Muscle layer of duodenum (tissue), 2 donors: ENCODE results near the gene OR8B4.
"Not testable (repeated sequence)": the region's sequence is repeated elsewhere in the genome, so short reads cannot be mapped to it uniquely, and the experiment has no call there.

Source experiments
- H3K27ac ChIP-seq: one replicate; pipeline ENCODE4 v1.7.0; 2013; ENCODE audit warnings: mild to moderate bottlenecking, low read length
- H3K27me3 ChIP-seq: one replicate; pipeline ENCODE4 v1.7.0; 2013; ENCODE audit warnings: low read depth, mild to moderate bottlenecking, control low read depth, low read length
- H3K36me3 ChIP-seq, 2 donors: one replicate each; pipeline ENCODE4 v1.7.0; 2013; ENCODE audit warnings: low read length in 2 of 2, control low read depth in 1 of 2, mild to moderate bottlenecking in 1 of 2; ENCODE audit not compliant: insufficient read depth in 2 of 2, control insufficient read depth in 1 of 2
- H3K4me1 ChIP-seq, 2 donors: one replicate each; pipeline ENCODE4 v1.7.0; 2013; ENCODE audit warnings: low read length in 2 of 2, mild to moderate bottlenecking in 2 of 2, control low read depth in 1 of 2, moderate library complexity in 1 of 2; ENCODE audit not compliant: insufficient read depth in 2 of 2, control insufficient read depth in 1 of 2
- H3K4me3 ChIP-seq, 2 donors: one replicate each; pipeline ENCODE4 v1.7.0; 2013; ENCODE audit warnings: low read length in 2 of 2, low read depth in 1 of 2, mild to moderate bottlenecking in 1 of 2
- H3K9me3 ChIP-seq, 2 donors: one replicate each; pipeline ENCODE4 v1.7.0; 2013; ENCODE audit warnings: low read length in 2 of 2, control low read depth in 1 of 2, mild to moderate bottlenecking in 1 of 2; ENCODE audit not compliant: control insufficient read depth in 1 of 2
- donor health status: healthy.

The OR8B4 gene

DNA sequence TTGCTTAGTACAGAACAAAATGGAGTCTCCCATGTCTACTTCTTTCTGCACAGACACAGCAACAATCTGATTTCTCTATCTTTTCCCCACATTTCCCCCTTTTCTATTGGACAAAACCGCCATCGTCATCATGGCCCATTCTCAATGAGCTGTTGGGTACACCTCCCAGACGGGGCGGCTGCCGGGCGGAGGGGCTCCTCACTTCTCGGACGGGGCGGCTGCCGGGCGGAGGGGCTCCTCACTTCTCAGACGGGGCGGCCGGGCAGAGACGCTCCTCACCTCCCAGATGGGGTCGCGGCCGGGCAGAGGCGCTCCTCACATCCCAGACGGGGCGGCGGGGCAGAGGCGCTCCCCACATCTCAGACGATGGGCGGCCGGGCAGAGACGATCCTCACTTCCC is 21.5 kb downstream of the OR8B4 start:
- not testable (repeated sequence) for H3K9me3 ChIP-seq, H3K4me3 ChIP-seq, H3K4me1 ChIP-seq, H3K27me3 ChIP-seq, H3K36me3 ChIP-seq, H3K27ac ChIP-seq

DNA sequence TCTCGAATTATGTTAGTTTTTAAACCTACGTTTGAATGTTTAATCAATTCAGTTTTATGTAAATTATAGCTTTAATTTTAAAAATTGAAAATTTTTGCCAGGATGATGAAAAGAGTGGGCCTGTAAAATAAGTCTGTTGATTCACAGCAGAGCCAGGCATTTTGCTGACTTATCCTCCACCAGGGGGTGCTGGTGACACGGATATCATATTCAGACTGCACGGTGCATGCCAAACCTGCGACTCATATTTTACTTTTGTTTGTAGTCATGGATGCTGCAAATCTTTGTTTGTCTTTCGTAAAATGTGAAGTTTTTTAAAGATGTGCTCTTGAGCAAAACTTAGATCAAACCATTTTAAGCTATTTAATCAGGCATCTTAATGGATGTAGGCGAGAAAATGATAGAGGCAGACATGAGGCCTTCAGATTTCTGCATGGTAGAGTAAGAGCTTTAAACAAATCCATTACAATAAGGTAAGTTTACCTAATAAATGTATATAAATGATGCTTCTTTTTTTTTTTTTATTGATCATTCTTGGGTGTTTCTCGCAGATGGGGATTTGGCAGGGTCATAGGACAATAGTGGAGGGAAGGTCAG is 22.2 kb downstream of the OR8B4 start:
- Histone ChIP-seq H3K4me1 (no peaks in the 10 kb centered on the region), H3K36me3 (no peaks in the 10 kb centered on the region), H3K9me3 (no peaks in the 10 kb centered on the region), H3K27me3 (no peaks in the 10 kb centered on the region), H3K4me3 (no peak overlapping the region), H3K27ac (no peak overlapping the region)

DNA sequence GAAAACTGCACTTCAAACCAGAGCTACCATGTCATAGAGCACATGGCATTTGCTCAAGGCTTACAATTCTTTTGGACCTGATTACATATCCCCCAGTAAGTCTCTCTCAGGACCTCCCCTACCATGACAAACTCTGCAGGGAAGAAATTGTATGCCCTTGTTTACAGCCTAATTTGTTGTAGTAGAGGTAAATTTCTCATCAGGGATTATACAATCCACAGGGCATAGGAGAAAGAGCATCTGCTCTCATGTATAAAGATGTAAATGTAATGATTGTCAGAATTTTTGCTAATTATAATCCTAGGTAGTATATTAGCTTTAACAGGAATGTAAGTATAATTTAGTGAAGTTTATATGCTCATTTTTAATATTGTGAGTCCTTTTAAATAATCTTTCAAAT is 25.7 kb downstream of the OR8B4 start, which contains the start of gene OR8B3:
Gene OR8B3 (minus strand): TSS at position 101 of the 400 bp plus-strand sequence. CDS start 1,673 bp downstream, outside the sequence.
- Histone ChIP-seq H3K36me3 (no peaks in the 10 kb centered on the region), H3K27me3 (no peaks in the 10 kb centered on the region)

DNA sequence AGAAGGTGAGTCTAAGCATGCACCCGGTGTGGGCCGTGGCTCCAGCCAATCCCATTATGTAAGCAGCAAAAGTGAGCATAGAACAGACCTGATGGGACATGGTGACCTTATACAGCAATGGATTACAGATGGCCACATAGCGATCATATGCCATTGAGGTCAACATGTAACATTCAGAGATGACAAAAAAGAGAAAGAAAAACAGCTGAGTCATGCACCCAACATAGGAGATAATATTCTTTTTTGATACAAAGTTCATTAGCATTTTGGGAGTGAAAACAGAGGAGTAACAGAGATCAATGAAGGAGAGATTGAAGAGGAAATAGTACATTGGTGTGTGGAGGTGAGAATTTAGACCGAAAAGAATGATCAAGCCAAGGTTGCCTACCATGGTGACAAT is 27.8 kb downstream of the OR8B4 start:
- not testable (repeated sequence) for H3K27ac ChIP-seq, H3K27me3 ChIP-seq, H3K9me3 ChIP-seq, H3K36me3 ChIP-seq, H3K4me1 ChIP-seq, H3K4me3 ChIP-seq

More for the DNA sequence above, 25.7 kb downstream of the OR8B4 start, which contains the start of gene OR8B3:
- Histone ChIP-seq H3K4me3 (no peak within 1 kb of the TSS), H3K9me3 (no peaks in the 10 kb centered on the region), H3K4me1 (no peaks in the 10 kb centered on the region), H3K27ac (no peak within 1 kb of the TSS)

DNA sequence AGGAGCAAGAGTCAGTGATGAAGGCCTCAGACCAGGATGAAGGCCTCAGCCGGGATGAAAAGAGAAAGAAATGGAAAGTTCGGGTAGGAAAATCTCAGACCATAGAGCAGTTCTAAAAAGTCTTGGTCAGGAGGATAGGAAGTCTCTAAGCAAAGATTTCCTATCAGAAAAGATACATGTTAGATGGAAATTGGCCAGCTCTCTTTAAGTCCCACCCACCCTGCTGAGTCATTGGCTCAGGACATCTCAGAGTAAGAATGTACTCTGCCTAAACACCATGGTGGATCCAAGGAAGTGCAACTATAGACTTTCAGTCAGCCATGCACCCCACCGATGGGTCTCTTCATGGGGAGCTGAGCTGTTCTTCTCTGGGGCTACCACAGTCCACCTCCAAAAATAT is 30.3 kb downstream of the OR8B4 start:
- Histone ChIP-seq H3K4me3 (no peak overlapping the region), H3K27ac (no peak overlapping the region), H3K36me3 (no peaks in the 10 kb centered on the region), H3K4me1 (no peaks in the 10 kb centered on the region), H3K27me3 (no peaks in the 10 kb centered on the region), H3K9me3 (no peaks in the 10 kb centered on the region)

DNA sequence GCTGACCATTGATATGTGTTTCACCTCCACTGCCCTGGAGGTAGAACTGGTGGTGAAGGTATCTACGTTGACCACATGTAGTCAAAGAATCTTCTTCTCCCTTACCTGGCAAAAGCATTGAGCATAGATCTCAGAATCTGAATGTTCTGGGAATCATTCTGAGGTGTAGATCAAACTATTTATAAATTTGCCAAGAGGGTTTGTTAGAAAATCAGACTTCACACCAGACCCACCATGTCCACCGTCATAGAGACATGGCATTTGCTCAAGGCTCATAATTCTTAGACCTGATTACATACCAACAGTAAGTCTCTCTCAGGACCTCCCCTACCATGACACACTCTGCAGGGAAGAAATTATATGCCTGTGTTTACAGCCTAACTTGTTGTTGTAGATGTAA is 40.3 kb downstream of the OR8B4 start, which contains the start of gene OR8B2:
Gene OR8B2 (minus strand): TSS at position 101 of the 400 bp plus-strand sequence. CDS start 1,156 bp downstream, outside the sequence.
- no peaks in the 10 kb centered on the region for H3K9me3 ChIP-seq
- H3K27me3 ChIP-seq = no peaks in the 10 kb centered on the region
- no peak within 1 kb of the TSS for H3K4me3 ChIP-seq
- H3K27ac ChIP-seq = no peak within 1 kb of the TSS
- H3K36me3 ChIP-seq = no peaks in the 10 kb centered on the region
- no peaks in the 10 kb centered on the region for H3K4me1 ChIP-seq

DNA sequence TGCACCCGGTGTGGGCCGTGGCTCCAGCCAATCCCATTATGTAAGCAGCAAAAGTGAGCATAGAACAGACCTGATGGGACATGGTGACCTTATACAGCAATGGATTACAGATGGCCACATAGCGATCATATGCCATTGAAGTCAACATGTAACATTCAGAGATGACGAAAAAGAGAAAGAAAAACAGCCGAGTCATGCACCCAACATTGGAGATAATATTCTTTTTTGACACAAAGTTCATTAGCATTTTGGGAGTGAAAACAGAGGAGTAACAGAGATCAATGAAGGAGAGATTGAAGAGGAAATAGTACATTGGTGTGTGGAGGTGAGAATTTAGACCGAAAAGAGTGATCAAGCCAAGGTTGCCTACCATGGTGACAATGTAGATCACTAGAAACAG is 41.8 kb downstream of the OR8B4 start:
- not testable (repeated sequence) for H3K9me3 ChIP-seq, H3K4me1 ChIP-seq, H3K27me3 ChIP-seq, H3K27ac ChIP-seq, H3K36me3 ChIP-seq, H3K4me3 ChIP-seq

DNA sequence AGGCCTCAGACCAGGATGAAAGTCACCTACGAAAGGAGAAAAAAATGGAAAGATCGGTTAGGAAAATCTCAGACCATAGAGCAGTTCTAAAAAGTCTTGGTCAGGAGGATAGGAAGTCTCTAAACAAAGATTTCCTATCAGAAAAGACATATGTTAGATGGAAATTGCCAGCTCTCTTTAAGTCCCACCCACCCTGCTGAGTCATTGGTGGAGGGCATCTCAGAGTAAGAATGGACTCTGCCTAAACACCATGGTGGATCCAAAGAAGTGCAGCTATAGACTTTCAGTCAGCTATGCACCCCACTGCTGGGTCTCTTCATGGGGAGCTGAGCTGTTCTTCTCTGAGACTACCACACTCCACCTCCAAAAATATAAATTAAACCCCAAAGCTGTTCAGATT is 44.1 kb downstream of the OR8B4 start:
- Histone ChIP-seq H3K36me3 (no peaks in the 10 kb centered on the region), H3K4me3 (no peak overlapping the region), H3K27ac (no peak overlapping the region), H3K4me1 (no peaks in the 10 kb centered on the region), H3K27me3 (no peaks in the 10 kb centered on the region), H3K9me3 (no peaks in the 10 kb centered on the region)

DNA sequence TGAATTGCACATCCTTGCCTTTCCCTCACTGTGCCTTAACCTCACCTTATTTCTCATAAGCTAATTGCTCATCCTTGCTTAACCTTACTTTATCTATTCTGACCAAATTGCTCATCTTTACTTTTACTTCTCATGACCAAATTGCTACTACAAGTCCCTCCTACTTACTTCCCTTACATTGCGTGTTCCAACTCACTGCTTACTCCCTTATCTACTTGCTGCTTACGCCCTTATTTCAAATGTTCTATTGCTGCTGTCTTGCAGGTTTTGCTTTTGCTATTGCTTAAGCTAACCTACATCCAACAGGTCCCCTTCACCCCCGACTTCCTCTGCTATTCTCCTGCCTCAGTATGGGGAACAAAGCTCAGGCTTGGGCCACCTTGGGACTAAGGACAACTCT is 48.4 kb downstream of the OR8B4 start:
- Histone ChIP-seq H3K27ac (no peak overlapping the region), H3K9me3 (no peaks in the 10 kb centered on the region), H3K36me3 (no peaks in the 10 kb centered on the region), H3K4me1 (no peaks in the 10 kb centered on the region), H3K27me3 (no peaks in the 10 kb centered on the region), H3K4me3 (no peak overlapping the region)
